Measurements from ENCODE around the gene C2orf92. TPM values are rescaled to one million over a fixed set of nuclear protein-coding genes. Genes with fewer than 3 reads are reported as not detected.

The C2orf92 gene
- total and polyA plus RNA-seq, 2 donors (not counting 1 experiment from before 2014, with no cell fraction given) = 0.99 to 1.1 TPM

DNA sequence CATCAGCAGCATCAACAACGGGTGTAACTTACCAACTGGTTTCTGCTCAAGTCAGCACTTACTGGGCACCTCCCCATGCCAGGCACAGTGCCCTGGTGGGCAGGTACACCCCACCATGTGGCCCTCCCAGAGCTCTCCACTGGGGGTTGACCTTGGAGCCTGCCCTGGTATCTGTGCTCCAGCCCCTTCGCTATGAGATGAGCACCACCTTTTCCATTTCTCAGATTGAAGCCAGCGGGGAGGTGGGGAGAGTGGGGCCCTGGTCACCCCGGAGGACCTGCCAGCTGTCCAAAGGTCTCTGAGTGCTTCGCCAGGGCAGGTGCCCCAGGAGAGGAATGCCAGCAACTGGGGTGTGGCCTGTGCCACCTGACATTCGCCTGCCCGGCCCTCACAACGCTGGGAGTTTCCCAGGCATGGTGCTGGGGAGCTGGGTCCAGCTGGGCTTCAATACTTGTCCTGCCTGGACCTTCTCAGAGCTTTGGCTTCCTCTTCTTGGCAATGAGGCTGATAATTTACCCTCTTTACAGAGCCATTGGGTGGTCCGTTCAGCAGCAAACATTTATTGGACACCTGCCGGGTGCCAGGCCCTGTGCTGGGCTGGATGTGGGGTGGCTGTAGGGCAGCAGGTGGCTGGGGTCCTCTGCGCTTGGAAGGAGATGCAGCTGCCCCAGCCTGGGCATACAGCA, 38.0 kb downstream of the C2orf92 start:
- Histone ChIP-seq H3K79me2 (ENCODE audit: control insufficient read depth, insufficient read depth, low read length) (no peaks in the 10 kb centered on the region), H3K27me3 (ENCODE audit: control insufficient read depth, insufficient read depth, low read length) (peaks cover 6% of the 10 kb centered on the region), H3K27ac (ENCODE audit: insufficient read depth, low read length) (no peak overlapping the region), H3K9me3 (ENCODE audit: control insufficient read depth, insufficient read depth, low read depth, low read length) (no peaks in the 10 kb centered on the region), H3K9ac (ENCODE audit: insufficient read depth, low read length) (no peak overlapping the region), H3K36me3 (ENCODE audit: control insufficient read depth, insufficient read depth, low read length) (no peaks in the 10 kb centered on the region), H3K4me1 (ENCODE audit: control insufficient read depth, extremely low read depth, insufficient read depth, low read length) (no peaks in the 10 kb centered on the region), H3K4me3 (replicated peaks in 1 of 4; ENCODE audit: control extremely low read depth in 1 of 4, insufficient read depth in 1 of 4, low read depth in 3 of 4, low read length in 4 of 4) (no peak overlapping the region), H2AFZ (ENCODE audit: low read length) (no peak overlapping the region), H3K4me2 (ENCODE audit: extremely low read depth, insufficient read depth, low read length) (no peak overlapping the region), H4K20me1 (ENCODE audit: control insufficient read depth, extremely low read depth, insufficient read depth, low read length) (no peaks in the 10 kb centered on the region)
- TF ChIP-seq EZH2 (IDR thresholded peaks at IDR 0.05; ENCODE audit: low read length, missing control alignments) = no peak
- TF ChIP-seq, protein P1, sequence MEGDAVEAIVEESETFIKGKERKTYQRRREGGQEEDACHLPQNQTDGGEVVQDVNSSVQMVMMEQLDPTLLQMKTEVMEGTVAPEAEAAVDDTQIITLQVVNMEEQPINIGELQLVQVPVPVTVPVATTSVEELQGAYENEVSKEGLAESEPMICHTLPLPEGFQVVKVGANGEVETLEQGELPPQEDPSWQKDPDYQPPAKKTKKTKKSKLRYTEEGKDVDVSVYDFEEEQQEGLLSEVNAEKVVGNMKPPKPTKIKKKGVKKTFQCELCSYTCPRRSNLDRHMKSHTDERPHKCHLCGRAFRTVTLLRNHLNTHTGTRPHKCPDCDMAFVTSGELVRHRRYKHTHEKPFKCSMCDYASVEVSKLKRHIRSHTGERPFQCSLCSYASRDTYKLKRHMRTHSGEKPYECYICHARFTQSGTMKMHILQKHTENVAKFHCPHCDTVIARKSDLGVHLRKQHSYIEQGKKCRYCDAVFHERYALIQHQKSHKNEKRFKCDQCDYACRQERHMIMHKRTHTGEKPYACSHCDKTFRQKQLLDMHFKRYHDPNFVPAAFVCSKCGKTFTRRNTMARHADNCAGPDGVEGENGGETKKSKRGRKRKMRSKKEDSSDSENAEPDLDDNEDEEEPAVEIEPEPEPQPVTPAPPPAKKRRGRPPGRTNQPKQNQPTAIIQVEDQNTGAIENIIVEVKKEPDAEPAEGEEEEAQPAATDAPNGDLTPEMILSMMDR (conservative IDR thresholded peaks at IDR 0.05 in 1 of 2, IDR thresholded peaks at IDR 0.05 in 1 of 2; ENCODE audit: low read depth in 1 of 2, low read length in 2 of 2) = no peak
- DNase-seq (ENCODE audit: low read depth in 2 of 2) = no peak

DNA sequence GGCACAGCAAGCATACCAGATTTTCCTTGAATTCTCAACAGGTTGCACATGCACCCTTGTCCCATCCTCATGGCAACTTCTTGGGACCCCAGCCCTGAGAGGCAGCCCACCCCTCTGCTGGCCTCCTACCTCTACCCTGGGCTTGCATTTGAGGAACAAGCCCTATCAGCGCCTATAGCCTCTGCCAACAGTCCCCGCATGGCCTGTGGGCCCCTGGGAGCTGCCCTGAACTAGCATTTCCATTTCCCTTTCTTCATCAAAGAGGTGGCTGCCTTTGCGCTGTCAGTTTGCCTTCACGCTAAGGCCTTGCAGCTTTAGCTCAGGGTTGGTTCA, 38.5 kb downstream of the C2orf92 start:
- Histone ChIP-seq H4K20me1 (ENCODE audit: control insufficient read depth, extremely low read depth, insufficient read depth, low read length) (no peaks in the 10 kb centered on the region), H3K4me3 (replicated peaks in 1 of 4; ENCODE audit: control extremely low read depth in 1 of 4, insufficient read depth in 1 of 4, low read depth in 3 of 4, low read length in 4 of 4) (no peak overlapping the region), H3K79me2 (ENCODE audit: control insufficient read depth, insufficient read depth, low read length) (no peaks in the 10 kb centered on the region), H3K4me1 (ENCODE audit: control insufficient read depth, extremely low read depth, insufficient read depth, low read length) (no peaks in the 10 kb centered on the region), H3K4me2 (ENCODE audit: extremely low read depth, insufficient read depth, low read length) (no peak overlapping the region), H3K9me3 (ENCODE audit: control insufficient read depth, insufficient read depth, low read depth, low read length) (no peaks in the 10 kb centered on the region), H3K36me3 (ENCODE audit: control insufficient read depth, insufficient read depth, low read length) (no peaks in the 10 kb centered on the region), H3K9ac (ENCODE audit: insufficient read depth, low read length) (no peak overlapping the region), H3K27me3 (ENCODE audit: control insufficient read depth, insufficient read depth, low read length) (peaks cover 6% of the 10 kb centered on the region), H2AFZ (ENCODE audit: low read length) (no peak overlapping the region), H3K27ac (ENCODE audit: insufficient read depth, low read length) (no peak overlapping the region)
- TF ChIP-seq EZH2 (IDR thresholded peaks at IDR 0.05; ENCODE audit: low read length, missing control alignments) = no peak
- TF ChIP-seq, protein P1 (conservative IDR thresholded peaks at IDR 0.05 in 1 of 2, IDR thresholded peaks at IDR 0.05 in 1 of 2; ENCODE audit: low read depth in 1 of 2, low read length in 2 of 2) = no peak
- DNase-seq (ENCODE audit: low read depth in 2 of 2) = no peak

DNA sequence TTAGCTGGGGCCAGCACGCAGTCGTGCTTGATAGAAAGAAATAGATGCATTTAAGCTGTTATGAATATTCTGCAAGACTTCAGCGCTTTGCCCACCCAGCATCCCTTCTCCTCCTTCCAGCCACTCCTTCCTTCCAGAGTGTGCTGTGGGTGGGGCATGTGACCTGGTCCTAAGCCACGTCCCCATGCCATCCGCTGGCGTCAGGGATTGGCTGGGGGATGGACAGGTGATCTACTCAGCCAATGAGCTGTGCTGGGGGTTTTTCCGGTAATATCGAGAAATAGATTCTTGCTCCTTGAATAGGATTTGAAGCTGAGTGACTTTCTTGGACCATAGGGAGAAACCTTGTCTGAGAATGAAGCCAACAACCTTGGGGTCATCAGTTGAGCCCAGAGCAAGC, 39.1 kb downstream of the C2orf92 start:
- Histone ChIP-seq H3K27ac (ENCODE audit: insufficient read depth, low read length) (no peak overlapping the region), H3K27me3 (ENCODE audit: control insufficient read depth, insufficient read depth, low read length) (peaks cover 6% of the 10 kb centered on the region), H3K9me3 (ENCODE audit: control insufficient read depth, insufficient read depth, low read depth, low read length) (no peaks in the 10 kb centered on the region), H3K4me3 (replicated peaks in 1 of 4; ENCODE audit: control extremely low read depth in 1 of 4, insufficient read depth in 1 of 4, low read depth in 3 of 4, low read length in 4 of 4) (no peak overlapping the region), H4K20me1 (ENCODE audit: control insufficient read depth, extremely low read depth, insufficient read depth, low read length) (no peaks in the 10 kb centered on the region), H3K4me2 (ENCODE audit: extremely low read depth, insufficient read depth, low read length) (no peak overlapping the region), H2AFZ (ENCODE audit: low read length) (no peak overlapping the region), H3K36me3 (ENCODE audit: control insufficient read depth, insufficient read depth, low read length) (no peaks in the 10 kb centered on the region), H3K4me1 (ENCODE audit: control insufficient read depth, extremely low read depth, insufficient read depth, low read length) (no peaks in the 10 kb centered on the region), H3K9ac (ENCODE audit: insufficient read depth, low read length) (no peak overlapping the region), H3K79me2 (ENCODE audit: control insufficient read depth, insufficient read depth, low read length) (no peaks in the 10 kb centered on the region)
- no peak for DNase-seq (ENCODE audit: low read depth in 2 of 2)
- no peak for TF ChIP-seq EZH2 (IDR thresholded peaks at IDR 0.05; ENCODE audit: low read length, missing control alignments)
- TF ChIP-seq, protein P1 (conservative IDR thresholded peaks at IDR 0.05 in 1 of 2, IDR thresholded peaks at IDR 0.05 in 1 of 2; ENCODE audit: low read depth in 1 of 2, low read length in 2 of 2) = no peak

All from fibroblast of lung (primary cell).